HG02840 (cell line): ENCODE data around the gene CTSL.
"Not testable (repeated sequence)": the region's sequence is repeated elsewhere in the genome, so short reads cannot be mapped to it uniquely, and the experiment has no call there.

ENCODE experiments used
- ATAC-seq: cut with Tn5 transposase; IDR thresholded peaks from one replicate; pipeline ENCODE4 v1.9.1; 2021; ENCODE audit warnings: mild to moderate bottlenecking, moderate library complexity, moderate number of reproducible peaks; ENCODE audit not compliant: unreplicated experiment, low FRiP score

Gene CTSL

DNA sequence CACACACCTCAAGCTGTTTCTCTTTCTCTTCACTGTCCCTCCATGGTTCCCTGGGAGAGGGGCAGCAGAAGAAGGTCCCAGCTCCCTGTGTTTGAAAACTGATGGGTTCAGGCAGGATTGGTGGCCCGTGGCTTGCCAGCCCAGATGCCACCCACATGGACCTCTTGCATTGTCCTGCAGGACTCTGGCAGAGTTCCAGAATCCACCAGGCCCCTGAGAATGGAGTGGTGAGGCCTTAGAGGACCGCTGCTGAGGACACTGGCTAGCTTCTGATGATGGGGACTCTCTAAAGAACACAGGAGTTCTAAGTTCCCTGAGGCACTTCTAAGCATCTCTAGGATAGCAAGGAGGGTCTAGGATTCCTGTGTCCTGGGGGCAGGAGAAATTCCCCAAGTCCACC lies 24.8 kb downstream of the CTSL start:
- no peak for ATAC-seq

DNA sequence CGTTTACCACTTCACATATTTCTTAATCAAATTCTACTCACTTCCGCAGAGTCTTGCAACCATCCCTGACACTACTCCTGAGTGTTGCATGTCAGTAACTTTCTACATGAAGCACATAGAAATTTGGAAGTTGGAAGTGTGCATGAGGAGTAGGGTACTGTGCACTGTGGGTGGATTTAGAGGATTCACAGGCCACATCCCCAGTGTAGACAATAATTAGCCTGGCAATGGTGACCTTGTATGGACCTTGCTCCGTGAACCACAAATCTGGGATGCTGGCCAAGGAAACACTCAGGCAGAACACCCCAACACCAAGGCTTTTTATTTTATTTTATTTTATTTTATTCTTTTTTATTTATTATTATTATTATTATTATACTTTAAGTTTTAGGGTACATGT lies 25.5 kb downstream of the CTSL start:
- ATAC-seq, result no peak

DNA sequence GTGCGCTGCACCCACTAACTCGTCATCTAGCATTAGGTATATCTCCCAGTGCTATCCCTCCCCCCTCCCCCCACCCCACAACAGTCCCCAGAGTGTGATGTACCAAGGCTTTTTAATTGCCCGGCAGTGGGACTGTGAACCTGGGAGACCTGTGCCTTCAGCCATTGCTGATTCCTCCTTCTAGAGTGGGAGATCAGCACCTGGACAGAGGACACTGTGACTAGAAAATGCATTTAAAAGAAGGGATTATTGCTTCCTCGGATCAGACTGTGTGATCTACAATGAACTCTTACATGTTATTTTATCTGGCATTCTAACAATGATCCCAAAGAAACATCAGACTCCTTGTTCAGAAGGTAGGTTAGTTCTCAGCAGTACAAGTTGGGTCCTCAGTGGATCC lies 25.9 kb downstream of the CTSL start:
- ATAC-seq, result no peak

DNA sequence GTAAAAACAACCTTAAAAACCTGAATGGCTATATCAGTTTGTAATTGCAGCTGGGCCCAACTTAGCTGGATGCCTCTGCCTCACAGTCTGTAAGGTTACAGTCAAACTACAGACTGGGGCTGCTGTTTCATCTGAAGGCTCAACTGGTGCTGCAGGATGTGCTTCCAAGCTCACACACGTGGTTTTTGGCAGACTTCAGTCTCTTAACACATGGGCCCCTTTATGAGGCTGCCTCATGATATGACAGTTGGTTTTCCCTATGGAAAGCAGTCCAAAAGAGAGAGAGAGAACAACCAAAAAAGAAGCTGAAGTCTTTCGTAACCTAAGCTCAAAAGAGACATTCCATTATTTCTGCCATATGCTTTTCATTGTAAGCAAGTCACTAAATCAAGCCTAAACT lies 27.4 kb downstream of the CTSL start:
- no peak for ATAC-seq

DNA sequence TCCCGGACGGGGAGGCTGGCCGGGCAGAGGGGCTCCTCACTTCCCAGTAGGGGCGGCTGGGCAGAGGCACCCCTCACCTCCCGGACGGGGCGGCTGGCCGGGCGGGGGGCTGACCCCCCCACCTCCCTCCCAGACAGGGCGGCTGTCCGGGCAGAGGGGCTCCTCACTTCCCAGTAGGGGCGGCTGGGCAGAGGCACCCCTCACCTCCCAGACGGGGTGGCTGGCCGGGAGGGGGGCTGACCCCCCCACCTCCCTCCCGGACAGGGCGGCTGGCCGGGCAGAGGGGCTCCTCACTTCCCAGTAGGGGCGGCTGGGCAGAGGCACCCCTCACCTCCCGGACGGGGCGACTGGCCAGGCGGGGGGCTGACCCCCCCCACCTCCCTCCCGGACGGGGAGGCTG lies 32.4 kb downstream of the CTSL start:
- ATAC-seq, result not testable (repeated sequence)

DNA sequence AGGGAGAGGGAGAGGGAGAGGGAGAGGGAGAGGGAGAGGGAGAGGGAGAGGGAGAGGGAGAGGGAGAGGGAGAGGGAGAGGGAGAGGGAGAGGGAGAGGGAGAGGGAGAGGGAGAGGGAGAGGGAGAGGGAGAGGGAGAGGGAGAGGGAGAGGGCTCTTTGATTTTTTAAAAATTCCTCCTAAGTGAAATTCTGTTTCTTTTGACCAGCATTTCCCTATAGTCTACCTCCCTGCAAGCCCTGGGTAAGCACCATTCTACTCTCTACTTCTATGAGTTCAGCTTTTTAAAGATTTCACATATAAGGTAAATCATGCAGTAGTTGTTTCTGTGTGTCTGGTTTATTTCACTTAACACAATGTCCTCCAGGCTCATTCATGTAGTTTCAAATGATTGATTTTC lies 34.1 kb downstream of the CTSL start:
- not testable (repeated sequence) for ATAC-seq

DNA sequence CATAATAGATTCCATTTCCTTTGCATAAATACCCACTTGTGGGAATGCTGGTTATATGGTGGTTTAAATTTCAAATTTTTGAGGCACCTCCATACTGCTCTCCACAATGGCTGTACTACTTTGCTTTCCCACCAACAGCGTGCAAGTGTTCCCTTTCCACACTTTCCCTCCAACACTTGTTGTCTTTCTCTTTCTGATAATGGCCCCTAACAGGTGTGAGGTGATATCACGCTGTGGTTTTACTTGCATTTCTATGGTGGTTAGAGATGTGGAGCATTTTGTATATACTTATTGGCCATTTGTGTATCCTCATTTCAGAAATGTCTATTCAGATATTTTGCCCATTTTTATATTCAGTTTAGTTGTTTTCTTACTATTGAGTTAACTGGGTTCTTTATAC lies 34.6 kb downstream of the CTSL start:
- ATAC-seq, result no peak

DNA sequence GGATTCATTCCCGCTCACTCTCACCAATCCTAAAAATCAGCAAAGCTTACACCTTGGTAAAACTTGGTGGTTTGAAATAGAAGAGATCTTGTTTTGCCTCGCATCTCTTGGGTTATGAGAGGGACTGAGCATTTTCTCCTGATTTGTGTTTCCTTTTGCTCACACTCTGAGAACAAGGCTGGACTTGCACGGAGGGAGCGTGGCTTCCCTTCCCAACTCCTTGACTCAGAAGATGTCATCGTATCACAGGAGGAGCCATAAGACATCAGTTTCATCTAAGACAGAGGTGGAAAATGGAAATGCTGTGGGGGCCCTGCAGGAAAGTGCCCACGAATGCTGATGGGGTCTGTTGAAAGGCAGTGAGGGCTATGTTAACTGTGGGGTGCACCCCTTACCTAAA lies 37.4 kb downstream of the CTSL start:
- ATAC-seq, result no peak

DNA sequence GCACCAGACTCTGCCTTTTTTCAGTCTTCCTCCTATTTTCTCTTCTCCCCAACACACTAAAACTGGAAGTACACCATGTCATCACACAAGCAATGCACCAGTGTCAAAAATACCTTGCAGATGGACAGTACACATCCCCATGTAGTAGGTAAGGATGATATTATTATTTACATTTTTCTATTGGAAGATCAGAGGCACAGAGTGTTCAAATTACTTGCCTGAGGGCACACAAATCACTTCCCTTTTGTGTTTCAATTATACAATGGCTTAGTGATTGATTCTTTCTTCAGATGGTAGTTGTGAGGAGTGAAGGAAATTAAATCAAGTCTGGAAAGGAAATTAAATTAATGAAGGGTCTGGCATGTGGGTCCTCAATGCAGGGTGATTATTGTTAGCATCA lies 39.6 kb downstream of the CTSL start:
- ATAC-seq, result no peak

DNA sequence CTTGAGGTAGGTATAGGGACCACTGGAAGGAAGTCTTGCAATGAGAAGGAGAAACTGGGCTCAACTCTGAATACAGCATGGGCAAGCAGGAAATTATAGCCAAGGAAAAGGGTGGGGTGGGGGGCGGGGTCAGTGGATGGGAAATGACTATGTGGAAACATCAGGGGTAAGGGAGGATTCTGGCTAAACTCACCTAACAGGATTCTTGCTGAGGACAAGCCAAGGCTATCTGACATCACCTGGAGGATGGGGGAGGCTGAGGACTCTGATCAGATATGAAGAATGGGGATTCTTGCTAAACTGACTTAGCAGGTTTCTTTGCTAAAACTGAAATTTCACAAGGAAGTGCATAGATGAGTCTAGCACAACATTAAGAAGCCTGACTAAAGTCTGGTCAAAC lies 40.8 kb downstream of the CTSL start:
- ATAC-seq, result no peak

DNA sequence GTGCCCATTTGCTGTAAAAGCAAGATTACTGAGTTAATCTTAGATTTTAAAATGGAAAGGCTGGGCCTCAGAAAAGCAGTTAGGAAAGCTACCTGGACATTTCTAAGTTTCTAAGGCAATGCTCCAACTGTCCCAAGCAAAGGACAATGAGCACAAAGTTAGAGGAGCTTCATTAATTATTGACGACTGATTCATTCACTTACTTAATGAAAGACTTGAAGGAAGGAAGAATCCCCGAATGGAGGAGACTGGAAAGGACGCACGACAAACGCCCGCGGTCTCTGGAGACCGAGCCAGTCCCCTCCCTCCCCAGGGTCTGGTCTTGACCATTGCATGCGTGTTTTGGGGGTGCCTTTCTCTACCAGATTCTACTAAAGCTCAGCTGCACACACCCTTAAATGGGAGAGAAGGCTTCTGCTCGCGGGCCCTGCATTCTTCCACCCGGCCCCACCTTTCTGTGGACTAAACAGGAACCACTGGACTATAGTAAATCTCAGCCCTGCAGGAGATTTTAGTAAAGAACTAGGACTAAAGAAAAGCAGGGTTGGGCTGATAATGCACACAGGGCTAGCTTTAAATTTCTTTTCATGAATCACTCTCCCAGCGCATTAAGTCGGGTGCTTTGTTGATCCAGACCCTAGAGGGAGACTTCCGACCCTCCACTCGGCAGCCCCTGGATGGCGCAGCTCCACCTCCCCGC lies 44.8 kb downstream of the CTSL start:
- no peak for ATAC-seq

DNA sequence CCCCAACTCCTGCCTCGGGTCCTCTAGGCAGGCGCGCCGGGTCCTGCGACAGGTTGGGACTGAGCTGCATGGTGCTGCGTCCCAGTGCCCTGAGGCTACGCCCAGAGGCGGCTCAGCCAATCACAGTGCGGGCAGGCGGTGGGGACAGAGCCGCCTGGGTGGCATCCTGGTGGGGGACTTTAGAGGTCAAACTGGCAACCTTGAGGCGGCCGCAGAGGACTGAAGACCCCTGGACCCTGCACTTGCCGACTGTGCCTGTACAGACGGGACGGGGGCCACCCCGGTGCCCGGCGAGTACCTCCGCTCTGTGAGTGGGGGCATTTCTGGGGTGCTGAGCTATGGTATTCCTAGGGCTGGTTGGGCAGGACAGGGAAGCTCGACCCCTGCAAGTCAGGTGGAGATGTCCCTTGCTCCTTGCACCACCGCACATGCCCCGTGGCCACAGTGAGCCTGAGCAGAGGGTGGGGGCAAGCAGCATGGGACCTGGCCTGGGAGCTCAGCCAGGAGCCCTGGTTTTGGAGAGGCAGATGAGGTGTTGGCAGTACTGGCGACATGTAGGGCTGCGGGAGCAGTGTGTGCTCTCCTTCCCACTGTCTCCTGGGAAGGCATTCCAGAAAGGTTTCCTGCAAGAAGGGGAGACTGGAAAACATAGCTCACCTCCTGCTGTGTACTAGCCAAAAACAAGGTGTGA lies 45.5 kb downstream of the CTSL start:
- no peak for ATAC-seq

DNA sequence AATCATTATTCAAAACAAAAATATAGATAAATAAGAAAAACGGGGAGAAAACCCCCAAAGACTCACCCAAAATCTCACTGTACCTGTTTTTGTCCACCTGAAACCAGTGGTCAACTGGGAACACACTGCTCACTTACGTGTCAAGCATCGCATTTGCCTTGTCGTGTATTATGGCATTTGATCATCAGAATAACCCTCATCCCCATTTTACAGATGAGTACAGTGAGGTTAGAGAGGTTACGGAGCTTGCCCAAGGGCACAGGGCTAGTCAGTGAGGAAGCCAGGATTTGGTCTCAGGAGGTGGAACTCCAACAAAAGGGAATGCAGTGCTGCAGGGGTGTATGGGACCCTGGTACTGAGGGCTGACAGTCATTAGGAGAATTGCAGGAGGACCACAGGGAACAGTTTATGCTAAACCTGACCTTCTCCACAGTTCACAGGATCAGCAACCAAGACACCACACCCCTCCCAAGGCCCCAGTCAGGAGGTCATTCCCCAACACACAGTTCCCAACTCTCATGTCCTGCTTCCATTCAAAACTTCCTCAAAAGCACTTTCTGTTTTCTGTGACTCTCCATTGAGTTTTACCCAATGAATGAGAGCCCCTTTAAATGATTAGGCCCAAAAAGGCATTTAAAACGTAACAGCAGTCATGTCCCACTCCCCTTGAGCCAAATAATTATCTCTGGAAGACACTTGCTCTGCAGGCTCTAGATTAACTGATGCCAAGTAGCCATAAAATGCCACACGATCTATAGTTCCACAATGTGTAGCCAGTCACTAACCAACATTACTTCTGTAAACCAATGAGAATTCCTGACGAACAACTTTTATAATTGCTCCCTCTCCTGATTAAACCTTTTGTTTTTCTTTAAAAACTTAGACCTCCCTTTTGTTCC lies 50.8 kb downstream of the CTSL start:
- ATAC-seq, result no peak

DNA sequence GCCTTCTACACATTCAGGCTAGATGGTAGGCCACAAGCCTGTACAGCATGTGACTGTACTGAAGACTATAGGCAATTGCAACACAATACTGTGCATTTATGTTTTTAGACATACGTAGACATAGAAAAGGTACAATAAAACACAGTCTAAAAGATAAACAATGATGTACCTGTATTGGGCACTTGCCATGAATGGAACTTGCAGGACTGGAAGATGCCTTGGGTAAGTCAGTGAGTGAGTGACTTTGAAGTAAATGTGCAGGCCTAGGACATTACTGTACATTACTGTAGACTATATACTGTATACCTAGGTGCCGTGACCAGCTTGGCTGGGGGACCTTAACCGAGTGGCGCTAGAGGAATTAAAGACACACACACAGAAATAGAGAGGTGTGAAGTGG lies 53.1 kb downstream of the CTSL start:
- no peak for ATAC-seq
